ENCODE data around the gene B3GNT7.

Gene B3GNT7

DNA sequence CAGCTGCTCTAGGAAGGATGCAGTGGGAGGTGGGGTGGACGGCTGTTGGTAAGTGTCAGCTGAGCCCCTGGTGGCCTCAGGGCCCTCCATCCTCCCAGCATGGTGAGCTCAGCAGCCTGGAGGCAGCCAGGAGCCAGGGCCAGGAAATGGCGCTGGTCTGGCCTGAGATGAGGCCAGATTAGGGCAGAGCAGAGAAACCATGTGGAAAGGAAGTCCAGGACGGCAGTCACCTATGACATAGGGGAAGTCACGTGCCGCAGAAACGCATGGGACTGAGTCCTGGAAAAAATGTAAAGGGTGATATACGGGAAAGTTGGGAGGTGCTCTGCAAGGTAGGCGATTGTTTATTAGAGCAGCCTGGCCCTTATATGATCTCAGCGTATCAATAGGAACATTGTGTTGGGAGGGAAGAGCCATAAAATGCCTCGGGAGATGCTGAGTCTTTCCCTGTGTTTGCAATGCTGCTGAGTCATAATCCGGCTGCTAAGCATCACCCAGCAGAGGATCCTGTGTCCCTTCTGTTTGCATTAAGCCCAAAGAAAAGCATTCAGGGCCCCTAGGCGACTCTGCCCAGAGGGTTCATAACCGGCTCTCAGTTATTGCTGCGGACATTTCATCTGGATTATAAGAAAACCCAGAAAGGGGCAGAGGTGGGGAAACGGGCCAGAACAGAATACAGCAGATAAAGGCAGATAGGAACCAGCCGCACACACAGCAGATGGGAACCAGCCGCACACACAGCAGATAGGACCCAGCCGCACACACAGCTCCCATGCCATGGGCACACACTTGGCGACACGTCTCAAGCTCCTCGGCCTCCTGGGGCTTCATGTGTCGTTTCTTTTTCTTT lies 30.3 kb upstream of the B3GNT7 start:
- no peak for TF ChIP-seq YY1 (IDR thresholded peaks at IDR 0.05; ENCODE audit: low read depth)
- TF ChIP-seq, protein P1, sequence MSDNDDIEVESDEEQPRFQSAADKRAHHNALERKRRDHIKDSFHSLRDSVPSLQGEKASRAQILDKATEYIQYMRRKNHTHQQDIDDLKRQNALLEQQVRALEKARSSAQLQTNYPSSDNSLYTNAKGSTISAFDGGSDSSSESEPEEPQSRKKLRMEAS (IDR thresholded peaks at IDR 0.05) = no peak
- no peak for TF ChIP-seq EP300 (IDR thresholded peaks at IDR 0.05; ENCODE audit: borderline replicate concordance)
- no peak for TF ChIP-seq NFIC (IDR thresholded peaks at IDR 0.05)
- TF ChIP-seq, protein P2, sequence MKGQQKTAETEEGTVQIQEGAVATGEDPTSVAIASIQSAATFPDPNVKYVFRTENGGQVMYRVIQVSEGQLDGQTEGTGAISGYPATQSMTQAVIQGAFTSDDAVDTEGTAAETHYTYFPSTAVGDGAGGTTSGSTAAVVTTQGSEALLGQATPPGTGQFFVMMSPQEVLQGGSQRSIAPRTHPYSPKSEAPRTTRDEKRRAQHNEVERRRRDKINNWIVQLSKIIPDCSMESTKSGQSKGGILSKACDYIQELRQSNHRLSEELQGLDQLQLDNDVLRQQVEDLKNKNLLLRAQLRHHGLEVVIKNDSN (IDR thresholded peaks at IDR 0.05) = no peak
- no peak for TF ChIP-seq CEBPB (IDR thresholded peaks at IDR 0.05)
- TF ChIP-seq FOXM1 (IDR thresholded peaks at IDR 0.05; ENCODE audit: borderline replicate concordance, low read depth) = no peak
- TF ChIP-seq TEAD4 (IDR thresholded peaks at IDR 0.05) = no peak
- no peak for TF ChIP-seq TCF12 (IDR thresholded peaks at IDR 0.05; ENCODE audit: low read depth)
- TF ChIP-seq, protein P3, sequence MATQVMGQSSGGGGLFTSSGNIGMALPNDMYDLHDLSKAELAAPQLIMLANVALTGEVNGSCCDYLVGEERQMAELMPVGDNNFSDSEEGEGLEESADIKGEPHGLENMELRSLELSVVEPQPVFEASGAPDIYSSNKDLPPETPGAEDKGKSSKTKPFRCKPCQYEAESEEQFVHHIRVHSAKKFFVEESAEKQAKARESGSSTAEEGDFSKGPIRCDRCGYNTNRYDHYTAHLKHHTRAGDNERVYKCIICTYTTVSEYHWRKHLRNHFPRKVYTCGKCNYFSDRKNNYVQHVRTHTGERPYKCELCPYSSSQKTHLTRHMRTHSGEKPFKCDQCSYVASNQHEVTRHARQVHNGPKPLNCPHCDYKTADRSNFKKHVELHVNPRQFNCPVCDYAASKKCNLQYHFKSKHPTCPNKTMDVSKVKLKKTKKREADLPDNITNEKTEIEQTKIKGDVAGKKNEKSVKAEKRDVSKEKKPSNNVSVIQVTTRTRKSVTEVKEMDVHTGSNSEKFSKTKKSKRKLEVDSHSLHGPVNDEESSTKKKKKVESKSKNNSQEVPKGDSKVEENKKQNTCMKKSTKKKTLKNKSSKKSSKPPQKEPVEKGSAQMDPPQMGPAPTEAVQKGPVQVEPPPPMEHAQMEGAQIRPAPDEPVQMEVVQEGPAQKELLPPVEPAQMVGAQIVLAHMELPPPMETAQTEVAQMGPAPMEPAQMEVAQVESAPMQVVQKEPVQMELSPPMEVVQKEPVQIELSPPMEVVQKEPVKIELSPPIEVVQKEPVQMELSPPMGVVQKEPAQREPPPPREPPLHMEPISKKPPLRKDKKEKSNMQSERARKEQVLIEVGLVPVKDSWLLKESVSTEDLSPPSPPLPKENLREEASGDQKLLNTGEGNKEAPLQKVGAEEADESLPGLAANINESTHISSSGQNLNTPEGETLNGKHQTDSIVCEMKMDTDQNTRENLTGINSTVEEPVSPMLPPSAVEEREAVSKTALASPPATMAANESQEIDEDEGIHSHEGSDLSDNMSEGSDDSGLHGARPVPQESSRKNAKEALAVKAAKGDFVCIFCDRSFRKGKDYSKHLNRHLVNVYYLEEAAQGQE (IDR thresholded peaks at IDR 0.05; ENCODE audit: low read depth) = no peak
- TF ChIP-seq RAD21 (IDR thresholded peaks at IDR 0.05; ENCODE audit: low read depth) = no peak
- no peak for TF ChIP-seq ZBTB7A (IDR thresholded peaks at IDR 0.05; ENCODE audit: low read depth)
- TF ChIP-seq TAF1 (IDR thresholded peaks at IDR 0.05; ENCODE audit: low read depth) = no peak
- TF ChIP-seq CREB1 (IDR thresholded peaks at IDR 0.05; ENCODE audit: low read depth) = no peak

DNA sequence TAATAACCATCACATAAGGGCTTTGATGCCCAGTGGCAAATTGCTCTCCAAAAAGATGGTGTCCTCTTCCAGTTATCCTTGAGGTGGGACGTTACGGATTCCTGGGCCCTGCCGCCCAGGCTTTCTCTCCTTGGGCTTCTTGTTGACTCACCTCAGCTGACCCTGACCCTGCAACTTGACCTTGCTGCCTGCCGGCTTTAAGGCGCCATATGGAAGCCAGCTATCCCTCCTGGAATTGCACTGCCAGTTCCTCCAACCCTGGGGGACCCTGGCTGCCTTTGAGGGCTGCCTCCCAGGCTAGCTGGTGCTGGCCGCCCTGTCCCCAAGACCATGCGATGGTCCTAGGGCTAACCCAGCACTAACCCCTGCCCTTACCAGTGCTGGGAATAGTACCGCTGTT lies 28.3 kb upstream of the B3GNT7 start:
- TF ChIP-seq, protein P3 (IDR thresholded peaks at IDR 0.05; ENCODE audit: low read depth) = no peak
- no peak for TF ChIP-seq FOXM1 (IDR thresholded peaks at IDR 0.05; ENCODE audit: borderline replicate concordance, low read depth)
- no peak for TF ChIP-seq TCF12 (IDR thresholded peaks at IDR 0.05; ENCODE audit: low read depth)
- TF ChIP-seq EP300 (IDR thresholded peaks at IDR 0.05; ENCODE audit: borderline replicate concordance) = no peak
- no peak for TF ChIP-seq TAF1 (IDR thresholded peaks at IDR 0.05; ENCODE audit: low read depth)

DNA sequence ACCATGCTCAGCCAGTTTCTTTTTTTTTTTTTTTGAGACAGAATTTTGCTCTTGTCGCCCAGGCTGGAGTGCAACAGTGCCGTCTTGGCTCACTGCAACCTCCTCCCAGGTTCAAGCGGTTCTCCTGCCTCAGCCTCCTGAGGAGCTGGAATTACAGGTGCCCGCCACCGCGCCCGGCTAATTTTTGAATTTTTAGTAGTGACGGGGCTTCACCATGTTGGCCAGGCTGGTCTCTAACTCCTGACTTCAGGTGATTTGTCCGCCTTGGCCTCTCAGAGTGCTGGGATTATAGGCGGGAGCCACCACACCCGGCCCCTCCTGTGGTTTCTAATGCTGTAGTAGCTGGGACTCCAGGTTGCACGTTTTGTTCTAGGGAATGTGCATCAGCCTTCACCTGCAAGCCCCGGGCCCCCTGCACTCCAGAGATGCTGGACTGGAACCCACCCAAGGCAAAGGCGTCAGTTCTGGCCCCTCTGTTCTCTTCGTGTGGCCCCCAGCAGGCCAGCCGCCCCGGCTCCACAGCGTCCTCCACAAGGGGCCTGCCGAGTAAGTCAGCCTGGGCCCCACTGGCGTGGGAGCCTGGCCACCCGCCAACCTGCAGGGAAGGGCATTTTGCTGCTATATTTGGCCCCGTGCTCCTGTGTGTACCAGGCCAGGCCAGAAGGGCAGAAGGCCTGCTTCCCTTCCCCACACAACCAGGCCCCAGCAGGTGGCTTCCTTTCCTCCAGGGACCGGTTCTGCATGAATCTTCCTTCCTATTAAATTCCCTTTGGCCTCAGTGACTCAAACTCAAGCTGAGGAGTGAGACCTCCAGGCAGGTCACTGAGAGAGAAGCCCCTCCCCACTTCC lies 25.7 kb upstream of the B3GNT7 start:
- no peak for TF ChIP-seq CEBPB (IDR thresholded peaks at IDR 0.05)
- TF ChIP-seq TCF12 (IDR thresholded peaks at IDR 0.05; ENCODE audit: low read depth) = no peak
- TF ChIP-seq EP300 (IDR thresholded peaks at IDR 0.05; ENCODE audit: borderline replicate concordance) = no peak
- TF ChIP-seq, protein P2 (IDR thresholded peaks at IDR 0.05) = no peak
- no peak for TF ChIP-seq EGR1 (IDR thresholded peaks at IDR 0.05)
- no peak for TF ChIP-seq ZBTB7A (IDR thresholded peaks at IDR 0.05; ENCODE audit: low read depth)
- no peak for TF ChIP-seq FOXM1 (IDR thresholded peaks at IDR 0.05; ENCODE audit: borderline replicate concordance, low read depth)
- TF ChIP-seq, protein P3 (IDR thresholded peaks at IDR 0.05; ENCODE audit: low read depth) = no peak
- TF ChIP-seq NFIC (IDR thresholded peaks at IDR 0.05) = no peak; the same call in 1 of the 2 replicates
- TF ChIP-seq RAD21 (IDR thresholded peaks at IDR 0.05; ENCODE audit: low read depth) = no peak
- TF ChIP-seq TEAD4 (IDR thresholded peaks at IDR 0.05) = no peak
- TF ChIP-seq TAF1 (IDR thresholded peaks at IDR 0.05; ENCODE audit: low read depth) = no peak
- no peak for TF ChIP-seq YY1 (IDR thresholded peaks at IDR 0.05; ENCODE audit: low read depth)
- TF ChIP-seq CREB1 (IDR thresholded peaks at IDR 0.05; ENCODE audit: low read depth) = no peak
- TF ChIP-seq, protein P1 (IDR thresholded peaks at IDR 0.05) = no peak
